ENCODE data around the gene TRMU. TPM values are rescaled to one million over a fixed set of nuclear protein-coding genes. Genes with fewer than 3 reads are reported as not detected.

The TRMU gene
- total and polyA plus RNA-seq, 4 donors, result 24.1 to 42.3 (median 34.0) TPM

- H3K4me3 ChIP-seq, result no peak overlapping the region
- no peak overlapping the region for H3K9ac ChIP-seq (ENCODE audit: insufficient read depth in 1 of 2, low read length in 2 of 2)
- DNase-seq (no peak), ATAC-seq (ENCODE audit: insufficient read depth, low FRiP score) (no peak)
- peaks cover 4 to 10% (median 6%) of the 10 kb centered on the region in 5 donors for H3K4me1 ChIP-seq (ENCODE audit: control insufficient read depth in 5 of 5, insufficient read depth in 5 of 5, low read length in 5 of 5)
- no peaks in the 10 kb centered on the region for H3K9me3 ChIP-seq (ENCODE audit: control insufficient read depth in 4 of 4, insufficient read depth in 3 of 4, low read length in 3 of 4)
- peaks cover 13 to 40% (median 33%) of the 10 kb centered on the region in 4 donors for H3K36me3 ChIP-seq (ENCODE audit: control insufficient read depth in 4 of 4, insufficient read depth in 4 of 4, low read length in 4 of 4)
- no peak overlapping the region for H3K27ac ChIP-seq (ENCODE audit: low read depth in 1 of 2, low read length in 1 of 2)
- H3K27me3 ChIP-seq (ENCODE audit: control insufficient read depth in 3 of 3, insufficient read depth in 3 of 3, low read length in 2 of 3), result no peaks in the 10 kb centered on the region
- TF ChIP-seq CTCF (IDR thresholded peaks at IDR 0.05; ENCODE audit: control extremely low read depth, extremely low read depth), result no peak
- 95 to 97% methylated on average over 5 of the region's 5 CpGs for WGBS, 2 donors
Measured at GRCh38 chr22:46339956-46340355, 4.4 kb downstream of the TRMU start.

DNA sequence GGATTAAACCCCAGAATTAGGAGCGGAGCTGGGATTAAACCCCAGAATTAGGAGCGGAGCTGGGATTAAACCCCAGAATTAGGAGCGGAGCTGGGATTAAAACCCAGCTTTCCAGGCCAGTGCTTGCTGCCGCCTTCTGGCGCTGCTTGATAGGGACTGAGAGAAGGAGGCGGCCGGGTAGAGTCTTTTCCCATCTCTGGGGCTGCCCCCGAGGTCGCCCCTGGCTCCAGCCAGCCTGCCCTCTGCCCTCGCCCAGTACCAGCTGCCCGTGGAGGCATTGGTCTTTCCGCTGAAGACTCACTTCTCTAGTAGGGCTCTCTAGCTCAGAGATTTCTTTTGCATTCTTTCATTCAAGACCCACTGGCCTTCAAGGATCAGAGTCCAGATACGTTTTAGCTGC lies 5.2 kb downstream of the TRMU start:
- DNase-seq (no peak), ATAC-seq (ENCODE audit: insufficient read depth, low FRiP score) (no peak)
- Histone ChIP-seq H3K9ac (ENCODE audit: insufficient read depth in 1 of 2, low read length in 2 of 2) (no peak overlapping the region), H3K9me3 (ENCODE audit: control insufficient read depth in 4 of 4, insufficient read depth in 3 of 4, low read length in 3 of 4) (no peaks in the 10 kb centered on the region), H3K4me1 (ENCODE audit: control insufficient read depth in 5 of 5, insufficient read depth in 5 of 5, low read length in 5 of 5) (peaks cover 4 to 10% (median 6%) of the 10 kb centered on the region in 5 donors), H3K27ac (ENCODE audit: low read depth in 1 of 2, low read length in 1 of 2) (no peak overlapping the region), H3K4me3 (no peak overlapping the region), H3K27me3 (ENCODE audit: control insufficient read depth in 3 of 3, insufficient read depth in 3 of 3, low read length in 2 of 3) (no peaks in the 10 kb centered on the region), H3K36me3 (ENCODE audit: control insufficient read depth in 4 of 4, insufficient read depth in 4 of 4, low read length in 4 of 4) (peaks cover 13 to 43% (median 34%) of the 10 kb centered on the region in 4 donors)
- TF ChIP-seq CTCF (IDR thresholded peaks at IDR 0.05; ENCODE audit: control extremely low read depth, extremely low read depth), result no peak
- 95 to 99% methylated on average over 12 to 13 of the region's 13 CpGs for WGBS, 2 donors

DNA sequence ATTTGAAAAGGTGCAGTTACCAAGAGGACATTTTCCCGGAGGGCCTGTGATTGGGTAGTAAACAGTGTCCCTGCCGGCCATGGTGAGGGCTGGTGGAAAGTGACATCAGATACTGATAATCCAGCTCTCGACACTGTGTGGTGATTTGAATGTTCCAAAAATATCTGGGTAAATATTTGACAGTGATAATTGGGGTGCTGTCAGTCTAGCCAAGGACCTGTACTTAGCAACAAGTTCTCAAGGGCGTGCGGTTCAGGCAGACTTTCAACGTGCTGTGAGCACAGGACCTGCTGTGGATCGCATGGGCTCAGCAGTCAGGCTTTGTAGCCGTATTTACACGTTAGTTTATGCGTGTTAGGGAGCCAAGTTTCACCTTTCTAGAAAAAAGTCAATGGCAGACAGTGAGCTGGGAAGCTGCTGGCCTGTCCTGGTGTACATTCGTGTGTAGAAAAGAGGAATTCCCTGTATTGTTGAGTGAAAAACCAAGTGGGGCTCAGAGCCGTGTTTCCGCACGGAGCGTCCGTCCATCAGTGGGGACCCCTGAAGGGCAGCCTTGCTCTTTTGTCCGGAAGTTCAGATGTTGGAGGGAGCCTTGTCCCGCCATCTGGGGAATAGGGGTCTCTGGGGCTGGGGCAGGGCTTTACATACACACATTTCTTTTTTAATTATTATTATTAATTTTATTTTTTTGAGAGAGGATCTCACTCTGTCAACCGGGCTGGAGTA lies 11.3 kb downstream of the TRMU start:
- TF ChIP-seq CTCF (IDR thresholded peaks at IDR 0.05; ENCODE audit: control extremely low read depth, extremely low read depth), result no peak
- no peaks in the 10 kb centered on the region for H3K27me3 ChIP-seq (ENCODE audit: control insufficient read depth in 3 of 3, insufficient read depth in 3 of 3, low read length in 2 of 3)
- H3K36me3 ChIP-seq (ENCODE audit: control insufficient read depth in 4 of 4, insufficient read depth in 4 of 4, low read length in 4 of 4), result peaks cover 13 to 67% (median 44%) of the 10 kb centered on the region in 4 donors
- H3K9me3 ChIP-seq (ENCODE audit: control insufficient read depth in 4 of 4, insufficient read depth in 3 of 4, low read length in 3 of 4), result no peaks in the 10 kb centered on the region
- no peak for ATAC-seq (ENCODE audit: insufficient read depth, low FRiP score)
- 82 to 92% methylated on average over 19 of the region's 19 CpGs for WGBS, 2 donors
- H3K4me3 ChIP-seq, result no peak overlapping the region
- H3K9ac ChIP-seq (ENCODE audit: insufficient read depth in 1 of 2, low read length in 2 of 2), result no peak overlapping the region
- peaks cover 0 to 1% (median 0%) of the 10 kb centered on the region in 5 donors for H3K4me1 ChIP-seq (ENCODE audit: control insufficient read depth in 5 of 5, insufficient read depth in 5 of 5, low read length in 5 of 5)
- H3K27ac ChIP-seq (ENCODE audit: low read depth in 1 of 2, low read length in 1 of 2), result peak overlapping the region; percentile 8 to 78
- no peak for DNase-seq

All from lung (tissue), 12 donors.